ENCODE results near the gene ACSF3.

Gene ACSF3

DNA sequence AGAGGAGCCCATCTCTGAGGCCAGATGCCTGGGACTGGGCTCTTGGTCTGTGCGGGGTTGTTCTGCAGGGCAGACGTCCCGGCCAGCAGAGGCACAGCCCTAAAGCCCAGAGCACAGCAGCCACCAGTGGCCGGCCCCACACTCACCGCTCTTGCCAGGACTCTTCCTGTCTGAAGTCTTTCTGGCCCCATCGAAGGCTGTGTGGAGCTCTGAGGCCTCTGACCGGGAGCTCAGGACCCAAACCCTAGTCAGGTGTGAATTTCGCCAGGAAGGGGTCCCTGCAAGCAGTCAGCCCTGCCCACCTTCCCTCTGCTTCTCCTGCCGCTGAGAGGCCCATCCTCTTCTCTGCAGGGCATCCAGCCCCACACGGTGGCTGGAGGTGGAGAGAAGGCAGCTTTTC, 10.7 kb downstream of the ACSF3 start:
- H3K4me3 ChIP-seq (ENCODE audit: low read depth, low read length): no peak overlapping the region
- DNase-seq (ENCODE audit: low read depth): no peak
- no peak for TF ChIP-seq CTCF (IDR thresholded peaks at IDR 0.05; ENCODE audit: control insufficient read depth, extremely low read depth, insufficient read depth)

DNA sequence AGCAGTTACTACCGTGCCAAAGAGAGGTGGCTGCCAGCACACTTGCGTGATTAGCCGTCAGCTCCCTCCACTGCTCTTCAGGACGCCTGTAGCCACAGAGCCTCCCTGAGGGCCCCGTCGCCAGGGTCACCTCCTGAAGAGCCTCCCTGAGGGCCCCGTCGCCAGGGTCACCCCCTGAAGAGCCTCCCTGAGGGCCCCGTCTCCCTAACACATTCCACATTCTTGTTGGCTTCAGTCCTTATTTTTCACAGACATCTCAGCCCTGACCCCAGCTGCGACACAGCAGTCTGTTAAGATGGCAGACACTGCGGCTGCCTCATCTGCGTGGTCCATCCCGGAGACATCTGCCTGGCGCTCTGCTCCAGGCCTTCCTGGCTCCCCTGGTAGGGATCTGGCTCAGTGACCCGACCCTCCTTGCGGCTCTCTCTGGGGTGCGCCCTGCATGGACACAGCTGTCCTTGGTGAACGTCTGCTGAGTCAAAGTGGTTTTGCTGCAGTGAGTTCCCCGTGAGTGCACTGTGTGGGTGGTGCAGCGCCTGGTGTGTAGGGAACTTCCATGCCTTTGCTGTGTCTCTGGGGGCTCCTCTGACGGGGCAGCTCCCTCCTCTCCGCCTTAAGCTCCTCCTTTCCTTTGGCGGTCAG, 11.4 kb downstream of the ACSF3 start:
- TF ChIP-seq CTCF (IDR thresholded peaks at IDR 0.05; ENCODE audit: control insufficient read depth, extremely low read depth, insufficient read depth): no peak
- DNase-seq (ENCODE audit: low read depth): no peak
- H3K4me3 ChIP-seq (ENCODE audit: low read depth, low read length): no peak overlapping the region

DNA sequence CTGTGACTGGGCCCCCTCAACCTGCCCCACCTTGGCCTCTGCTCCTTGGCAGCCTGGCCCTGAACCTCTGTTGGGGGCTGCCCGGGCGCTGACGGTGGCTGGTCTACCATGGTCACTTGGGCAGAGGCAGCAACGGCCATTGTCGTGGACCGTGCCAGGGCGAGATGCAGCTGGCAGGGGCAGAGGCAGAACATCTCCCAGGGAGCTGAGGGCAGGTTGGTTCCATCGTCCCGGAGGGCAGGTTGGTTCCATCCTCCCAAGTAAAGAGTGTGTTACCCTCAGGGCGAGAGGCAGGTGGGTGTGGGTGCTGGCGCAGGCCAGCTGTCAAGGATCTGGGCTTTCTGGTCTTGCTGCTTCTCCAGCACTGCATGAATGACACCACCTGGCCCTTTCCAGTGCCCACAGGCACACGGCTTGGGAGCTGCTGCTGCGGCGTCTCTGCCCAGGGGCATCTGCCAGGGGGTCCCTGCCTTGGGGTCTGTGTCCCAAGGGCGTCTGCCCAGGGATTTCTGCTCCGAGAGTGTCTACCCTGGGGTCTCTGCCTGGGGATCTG, 12.0 kb downstream of the ACSF3 start:
- no peak for DNase-seq (ENCODE audit: low read depth)
- no peak for TF ChIP-seq CTCF (IDR thresholded peaks at IDR 0.05; ENCODE audit: control insufficient read depth, extremely low read depth, insufficient read depth)
- no peak overlapping the region for H3K4me3 ChIP-seq (ENCODE audit: low read depth, low read length)

DNA sequence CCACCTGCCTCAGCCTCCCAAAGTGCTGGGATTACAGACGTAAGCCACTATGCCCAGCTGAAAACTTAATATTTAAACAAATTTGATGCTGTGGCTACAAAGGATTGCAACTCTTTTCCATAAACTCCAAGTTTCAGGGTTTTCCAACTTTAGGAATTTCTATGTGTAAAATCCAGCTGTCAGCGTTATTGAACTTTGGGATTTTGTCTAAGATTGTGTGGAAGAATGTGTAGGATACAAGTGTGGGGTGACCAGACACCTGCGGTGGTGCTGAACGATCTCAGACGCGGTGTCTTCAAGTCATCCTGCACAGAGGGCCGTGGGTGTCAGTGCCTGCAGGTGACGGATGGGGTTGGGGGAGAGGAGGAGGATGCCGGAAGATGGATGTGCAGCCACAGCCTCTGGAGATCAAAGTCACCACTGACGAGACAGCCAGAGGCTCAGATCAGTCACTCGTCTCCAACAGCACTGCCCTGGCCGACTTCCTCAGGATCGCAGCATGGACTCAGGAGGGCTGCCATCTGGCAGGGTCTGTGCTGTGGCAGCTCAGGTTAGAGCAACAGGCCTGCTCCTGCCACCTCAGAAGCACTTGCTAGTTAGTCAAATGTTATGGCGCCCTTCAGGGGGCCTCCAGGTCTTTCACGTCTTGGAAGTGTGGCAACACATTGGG, 13.0 kb downstream of the ACSF3 start:
- TF ChIP-seq CTCF (IDR thresholded peaks at IDR 0.05; ENCODE audit: control insufficient read depth, extremely low read depth, insufficient read depth): no peak
- no peak overlapping the region for H3K4me3 ChIP-seq (ENCODE audit: low read depth, low read length)
- no peak for DNase-seq (ENCODE audit: low read depth)

DNA sequence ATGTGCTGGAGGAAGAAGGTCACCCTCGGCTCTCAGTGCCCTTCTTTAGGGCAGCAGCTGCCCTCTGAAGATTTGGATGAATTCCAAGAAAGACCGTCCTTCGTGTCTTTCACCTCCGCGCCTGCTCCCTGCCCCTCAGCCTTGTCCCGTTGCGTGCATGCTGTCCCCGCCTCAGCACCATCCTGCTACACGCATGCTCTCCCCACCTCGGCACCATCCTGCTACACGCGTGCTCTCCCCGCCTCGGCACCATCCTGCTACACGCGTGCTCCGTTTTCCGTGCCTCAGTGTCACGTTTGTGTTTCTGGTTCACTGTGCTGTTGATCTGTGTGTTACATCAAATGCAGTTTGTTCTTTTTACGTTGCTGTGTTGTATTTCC, 13.5 kb downstream of the ACSF3 start:
- H3K4me3 ChIP-seq (ENCODE audit: low read depth, low read length): no peak overlapping the region
- no peak for DNase-seq (ENCODE audit: low read depth)
- no peak for TF ChIP-seq CTCF (IDR thresholded peaks at IDR 0.05; ENCODE audit: control insufficient read depth, extremely low read depth, insufficient read depth)

DNA sequence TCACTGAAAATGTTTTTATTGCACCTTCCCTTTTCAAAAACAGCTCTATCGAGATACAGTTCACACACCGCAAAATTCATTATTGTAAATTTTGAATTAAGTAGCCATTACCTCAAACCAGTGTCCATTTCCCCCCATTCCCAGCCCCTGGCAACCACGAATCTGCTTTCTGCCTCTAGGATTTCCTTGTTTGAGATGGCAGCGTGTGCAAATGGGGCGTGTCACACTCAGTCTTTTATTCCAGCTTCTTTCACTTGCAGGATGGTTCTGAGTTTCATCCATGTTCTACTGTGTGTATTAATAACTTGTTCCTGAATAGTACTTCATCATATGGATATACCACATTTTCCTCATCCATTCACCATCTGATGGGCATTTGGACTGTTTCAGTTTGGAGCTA, 14.8 kb downstream of the ACSF3 start:
- no peak for DNase-seq (ENCODE audit: low read depth)
- TF ChIP-seq CTCF (IDR thresholded peaks at IDR 0.05; ENCODE audit: control insufficient read depth, extremely low read depth, insufficient read depth): no peak
- no peak overlapping the region for H3K4me3 ChIP-seq (ENCODE audit: low read depth, low read length)
